K562 (cell line): ENCODE results near the gene SHISA6. TPM values are rescaled to one million over a fixed set of nuclear protein-coding genes. Genes with fewer than 3 reads are reported as not detected.

Experiments used
- ATAC-seq: fragments of 200-7000 bp; cut with Tn5 transposase; 3 replicates; pipeline ENCODE4 v1.9.1; 2020; ENCODE audit warnings: moderate library complexity
- BruUV-seq: library from RNA; stranded (reverse); fragments of 400-500 nt; replicated peaks from 2 replicates; lab custom pipeline; 2021; lab: Mats Ljungman, UMichigan
- CTCF ChIA-PET: fragments of 300-600 bp; formaldehyde crosslinking; extraction: SDS; loops from one replicate; lab custom pipeline; 2021; ENCODE audit warnings: low intra/inter-chr PET ratio; lab: Yijun Ruan, JAX
- POLR2A ChIA-PET: fragments of 300-600, 350-650 bp; sonication (Branson Sonifier 250); formaldehyde crosslinking; extraction: SDS; loops from one replicate; lab custom pipeline; 2021; ENCODE audit warnings: antibody characterized with exemption, inconsistent platforms; lab: Yijun Ruan, JAX
- DNase-seq, 4 experiments: peaks; one replicate each; pipeline versions ENCODE4 v3.0.0 to v3.0.0-alpha.2; 2011 to 2018; ENCODE audit warnings: low spot score in 3 of 4, mixed read lengths in 3 of 4; ENCODE audit errors: extremely low read depth in 1 of 4
- FAIRE-seq: peaks from 2 replicates; lab custom pipeline; 2011; peaks lifted over from hg19 to GRCh38; lab: Jason Lieb, UNC
- H2AFZ ChIP-seq: 2 replicates; pipeline ENCODE4 v1.6.0; 2011; ENCODE audit warnings: low read depth, low read length, control low read depth, inconsistent platforms
- H3K27ac ChIP-seq: fragments of 200-600 bp; 3 replicates; pipeline ENCODE4 v1.8.0; 2011; ENCODE audit warnings: low read depth, mild to moderate bottlenecking, control low read depth, inconsistent platforms, low read length, moderate library complexity, mixed read lengths; ENCODE audit errors: extremely low read depth
- H3K27me3 ChIP-seq, 2 experiments: fragments of 300-600 bp in 1 of 2; 2 replicates in 1 of 2; 3 replicates in 1 of 2; pipeline versions ENCODE4 v1.6.0 to v1.8.0; 2011; ENCODE audit warnings: inconsistent platforms in 2 of 2, low read length in 2 of 2, mild to moderate bottlenecking in 1 of 2, mixed read lengths in 1 of 2, moderate library complexity in 1 of 2; ENCODE audit not compliant: control insufficient read depth in 2 of 2, insufficient read depth in 2 of 2
- H3K36me3 ChIP-seq: fragments of 300-600 bp; 3 replicates; pipeline ENCODE4 v1.8.0; 2011; ENCODE audit warnings: mild to moderate bottlenecking, low read length, inconsistent platforms; ENCODE audit not compliant: control insufficient read depth, insufficient read depth
- H3K4me1 ChIP-seq, 2 experiments: fragments of 200-600 bp in 1 of 2; replicated peaks in 1 of 2; 2 replicates in 1 of 2; 3 replicates in 1 of 2; pipeline versions ENCODE4 v1.5.1 to v1.8.0; 2011; ENCODE audit warnings: inconsistent platforms in 2 of 2, low read length in 2 of 2, mild to moderate bottlenecking in 1 of 2, mixed read lengths in 1 of 2, moderate library complexity in 1 of 2; ENCODE audit not compliant: control insufficient read depth in 2 of 2, insufficient read depth in 2 of 2
- H3K4me2 ChIP-seq: 2 replicates; pipeline ENCODE4 v1.6.1; 2011; ENCODE audit warnings: low read length, control low read depth, inconsistent platforms, mixed read lengths; ENCODE audit not compliant: insufficient read depth
- H3K4me3 ChIP-seq: fragments of 200-600 bp; sonication (generic), shearing (Covaris generic); 2 replicates; pipeline ENCODE4 v1.5.1; 2016; ENCODE audit warnings: control low read depth, inconsistent platforms
- H3K79me2 ChIP-seq: fragments of 200-600 bp; 3 replicates; pipeline ENCODE4 v1.8.0; 2011; ENCODE audit warnings: low read length, inconsistent platforms; ENCODE audit not compliant: control insufficient read depth, insufficient read depth
- H3K9ac ChIP-seq, 2 experiments: 2 replicates each; pipeline versions ENCODE4 v1.6.0 to v1.6.1; 2011; ENCODE audit warnings: low read depth in 2 of 2, low read length in 2 of 2, control low read depth in 1 of 2, inconsistent platforms in 1 of 2, mild to moderate bottlenecking in 1 of 2, mixed read lengths in 1 of 2; ENCODE audit not compliant: insufficient read depth in 1 of 2
- H3K9me1 ChIP-seq: one replicate; pipeline ENCODE4 v1.6.0; 2011; ENCODE audit warnings: inconsistent platforms, mild to moderate bottlenecking, low read length, moderate library complexity; ENCODE audit not compliant: control insufficient read depth, insufficient read depth
- H3K9me3 ChIP-seq: replicated peaks from 2 replicates; pipeline ENCODE4 v1.5.1; 2011; ENCODE audit warnings: low read depth, low read length, inconsistent platforms; ENCODE audit not compliant: control insufficient read depth, insufficient read depth
- H4K20me1 ChIP-seq: replicated peaks from 2 replicates; pipeline ENCODE4 v1.6.1; 2011; ENCODE audit warnings: low read length, inconsistent platforms, mixed read lengths; ENCODE audit not compliant: control insufficient read depth, insufficient read depth
- ARID2 ChIP-seq: fragments of 450-650 bp; IDR thresholded peaks from 2 replicates; pipeline ENCODE4 v1.6.1; 2017; ENCODE audit warnings: antibody characterized with exemption, mild to moderate bottlenecking
- ERF ChIP-seq: fragments of 450-650 bp; formaldehyde crosslinking; IDR thresholded peaks from 2 replicates; pipeline ENCODE4 v1.4.0; 2020; ENCODE audit warnings: mild to moderate bottlenecking, mixed read lengths
- ETV5 ChIP-seq: sonication (generic); formaldehyde crosslinking; IDR thresholded peaks from 2 replicates; pipeline ENCODE4 v1.4.0; 2020; ENCODE audit warnings: low read depth, mild to moderate bottlenecking, missing genetic modification reagents
- ETV6 ChIP-seq, 3 experiments: fragments of 150-350 bp in 1 of 3; sonication (generic) in 1 of 3; formaldehyde crosslinking in 1 of 3; IDR thresholded peaks; 2 replicates each; pipeline versions ENCODE4 v1.6.1 to v1.8.0; 2014 to 2022; ENCODE audit warnings: borderline replicate concordance in 2 of 3, low read depth in 2 of 3, antibody characterized with exemption in 1 of 3, low read length in 1 of 3, mild to moderate bottlenecking in 1 of 3, missing genetic modification reagents in 1 of 3
- HNRNPL ChIP-seq: fragments of 200-400 bp; formaldehyde crosslinking; IDR thresholded peaks from 2 replicates; pipeline ENCODE4 v1.6.1; 2017; ENCODE audit warnings: low read depth, mild to moderate bottlenecking, low read length
- HSF4 ChIP-seq: fragments of 250-450 bp; sonication (Bioruptor Pico); IDR thresholded peaks from 2 replicates; pipeline ENCODE4 v2.1.2; 2022; ENCODE audit warnings: mild to moderate bottlenecking, moderate library complexity, borderline replicate concordance
- JUND ChIP-seq, 2 experiments: IDR thresholded peaks; 2 replicates in 1 of 2; 3 replicates in 1 of 2; pipeline ENCODE4 v1.6.1; 2011; ENCODE audit warnings: borderline replicate concordance in 2 of 2, low read depth in 2 of 2, low read length in 2 of 2, improper control_type of control experiment in 1 of 2, missing biosample characterization in 1 of 2, missing genetic modification characterization in 1 of 2, missing genetic modification reagents in 1 of 2
- MBD2 ChIP-seq: sonication (generic); IDR thresholded peaks from 2 replicates; pipeline ENCODE4 v1.6.1; 2016; ENCODE audit warnings: low read depth, borderline replicate concordance
- NFXL1 ChIP-seq: fragments of 450-650 bp; formaldehyde crosslinking; IDR thresholded peaks from 2 replicates; pipeline ENCODE4 v1.4.0; 2021; ENCODE audit warnings: mild to moderate bottlenecking
- RBM14 ChIP-seq: fragments of 200-400 bp; formaldehyde crosslinking; IDR thresholded peaks from 2 replicates; pipeline ENCODE4 v1.6.1; 2018; ENCODE audit warnings: low read depth, mild to moderate bottlenecking, low read length, moderate library complexity, borderline replicate concordance; ENCODE audit not compliant: insufficient read depth
- RREB1 ChIP-seq: fragments of 250-450 bp; sonication (Bioruptor Pico); IDR thresholded peaks from 2 replicates; pipeline ENCODE4 v1.4.0; 2020
- SMAD3 ChIP-seq: fragments of 450-650 bp; formaldehyde crosslinking; conservative IDR thresholded peaks from 2 replicates; pipeline ENCODE4 v1.4.0; 2020; ENCODE audit warnings: mild to moderate bottlenecking
- ZNF146 ChIP-seq: IDR thresholded peaks from one replicate; pipeline ENCODE4 v1.6.1; 2018; ENCODE audit warnings: missing compliant biosample characterization; ENCODE audit not compliant: unreplicated experiment
- ZNF165 ChIP-seq: fragments of 250-450 bp; sonication (Bioruptor Pico); IDR thresholded peaks from 2 replicates; pipeline ENCODE4 v1.4.0; 2020; ENCODE audit warnings: borderline replicate concordance
- WGBS: fragments of 100-300 bp; shearing (Covaris generic); methylation state at CpG from one replicate; pipeline ENCODE4 v1.1.6; 2016; ENCODE audit warnings: low coverage, mixed read lengths; ENCODE audit not compliant: insufficient coverage; ENCODE audit errors: missing lambda C conversion rate; 5-methylcytosine and 5-hydroxymethylcytosine counted together
- in situ Hi-C: fragments of 300-500 bp; cut with MboI; formaldehyde crosslinking; loops from 4 replicates; pipeline ENCODE4 v1.15.0; 2018; ENCODE audit warnings: inconsistent platforms, mixed read lengths
- intact Hi-C: fragments of 100-400 bp; cut with micrococcal nuclease; formaldehyde crosslinking; loops from 2 replicates; pipeline ENCODE4 v1.14.2; 2022
- polyA plus RNA-seq, 8 experiments: library from polyadenylated mRNA; depleted of rRNA in 4 of 8; stranded (reverse) in 5 of 8; unstranded in 3 of 8; fragments of >200 nt; fragmentation: Nextera tagmentation in 2 of 8; fragmentation: Illumina TruSeq in 1 of 8; extraction: Ambion mirVana in 2 of 8; extraction: Trizol in 1 of 8; gene quantifications; 2 replicates each; pipeline versions ENCODE4 v1.2.1 to v1.2.3, GENCODE V29; 2011 to 2014; ENCODE audit warnings: inconsistent platforms in 1 of 8, missing spikeins in 1 of 8
- total RNA-seq, 7 experiments: library from RNA; depleted of rRNA in 6 of 7; stranded (reverse); fragments of >200 nt in 6 of 7; fragmentation: Illumina TruSeq in 2 of 7; extraction: Trizol in 2 of 7; gene quantifications; 2 replicates each; pipeline versions ENCODE4 v1.2.1 to v1.2.3, GENCODE V29; 2011 to 2021; ENCODE audit warnings: low replicate concordance in 1 of 7

SHISA6 gene
- total and polyA plus RNA-seq, 9 of the 15 experiments (the other 6 are each of a cell fraction or from before 2014, with no cell fraction given), result not detected

- TF ChIP-seq JUND (IDR thresholded peaks at IDR 0.05; ENCODE audit: borderline replicate concordance, low read depth, low read length) (no peak), JUND (tag; IDR thresholded peaks at IDR 0.05; ENCODE audit: borderline replicate concordance, low read depth, low read length) (no peak)
These were observed 316.9 kb downstream of the SHISA6 start (continued) for GRCh38 chr17:11557727-11558452.

GRCh38 chr17:11558681-11559234 is 317.7 kb downstream of the SHISA6 start:
- Histone ChIP-seq H3K36me3 (no peaks in the 10 kb centered on the region), H3K9ac (no peak overlapping the region), H2AFZ (no peak overlapping the region), H3K4me1 (peaks cover 0 to 5% of the 10 kb centered on the region in 2 experiments; a peak in 2 of 5 replicates), H4K20me1 (no peaks in the 10 kb centered on the region), H3K4me2 (no peak overlapping the region), H3K27ac (no peak overlapping the region), H3K27me3 (no peaks in the 10 kb centered on the region; a peak in 1 of 5 replicates), H3K79me2 (no peaks in the 10 kb centered on the region), H3K4me3 (no peak overlapping the region), H3K9me3 (no peaks in the 10 kb centered on the region), H3K9me1 (no peaks in the 10 kb centered on the region)
- in situ Hi-C loops (no loop called here), intact Hi-C loops (no loop called here)
- ChIA-PET POLR2A (no interaction called here), CTCF (no interaction called here)
- no TSS peak for BruUV-seq
- FAIRE-seq, result no peak
- DNase-seq, result no peak
- WGBS, result 0% methylated on average over 6 of the region's 10 CpGs
- no peak for ATAC-seq
- no peak for TF ChIP-seq HSF4 (CRISPR knock-in tag)
- TF ChIP-seq MBD2, result no peak
- TF ChIP-seq RREB1 (CRISPR knock-in tag), result no peak
- no peak for TF ChIP-seq RBM14
- no peak for TF ChIP-seq NFXL1 (CRISPR knock-in tag)
- no peak for TF ChIP-seq HNRNPL
- TF ChIP-seq ERF (CRISPR knock-in tag), result no peak
- no peak for TF ChIP-seq SMAD3 (CRISPR knock-in tag)
- no peak for TF ChIP-seq ETV5 (CRISPR knock-in tag)
- TF ChIP-seq ETV6 (IDR thresholded peaks at IDR 0.05; ENCODE audit: borderline replicate concordance in 1 of 2, low read depth in 2 of 2, low read length in 1 of 2), result no peak
- TF ChIP-seq ETV6 (CRISPR knock-in tag; IDR thresholded peaks at IDR 0.05; ENCODE audit: borderline replicate concordance), result no peak
- TF ChIP-seq ZNF165 (CRISPR knock-in tag), result no peak
- no peak for TF ChIP-seq ARID2
- TF ChIP-seq ZNF146 (CRISPR knock-in tag), result no peak
